Fibroblast of upper back skin (primary cell): ENCODE results near the gene KLHDC7B.

ENCODE experiments used
- DNase-seq: peaks from one replicate; pipeline ENCODE4 v3.0.0-alpha.2; 2013

Gene KLHDC7B

GRCh38 chr22:50548921-50549790, 3.5 kb downstream of the KLHDC7B start:
- DNase-seq: no peak

DNA sequence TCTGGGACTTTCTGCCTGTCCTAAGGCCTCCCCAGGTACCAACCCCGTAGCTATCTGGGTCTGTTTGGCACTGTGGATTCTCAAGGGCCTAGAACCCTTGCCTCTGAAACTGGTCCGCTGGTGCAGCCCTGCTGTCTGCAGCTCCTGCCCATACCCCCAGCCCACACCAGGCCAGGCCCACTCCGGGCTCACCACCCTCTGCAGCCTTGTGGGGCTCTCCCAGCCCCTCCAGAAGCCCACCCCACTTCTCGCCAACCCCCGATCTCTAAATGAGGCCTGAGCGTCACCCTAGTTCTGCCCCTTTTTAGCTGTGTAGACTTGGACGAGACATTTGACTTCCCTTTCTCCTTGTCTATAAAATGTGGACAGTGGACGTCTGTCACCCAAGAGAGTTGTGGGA, 4.7 kb downstream of the KLHDC7B start:
- no peak for DNase-seq

DNA sequence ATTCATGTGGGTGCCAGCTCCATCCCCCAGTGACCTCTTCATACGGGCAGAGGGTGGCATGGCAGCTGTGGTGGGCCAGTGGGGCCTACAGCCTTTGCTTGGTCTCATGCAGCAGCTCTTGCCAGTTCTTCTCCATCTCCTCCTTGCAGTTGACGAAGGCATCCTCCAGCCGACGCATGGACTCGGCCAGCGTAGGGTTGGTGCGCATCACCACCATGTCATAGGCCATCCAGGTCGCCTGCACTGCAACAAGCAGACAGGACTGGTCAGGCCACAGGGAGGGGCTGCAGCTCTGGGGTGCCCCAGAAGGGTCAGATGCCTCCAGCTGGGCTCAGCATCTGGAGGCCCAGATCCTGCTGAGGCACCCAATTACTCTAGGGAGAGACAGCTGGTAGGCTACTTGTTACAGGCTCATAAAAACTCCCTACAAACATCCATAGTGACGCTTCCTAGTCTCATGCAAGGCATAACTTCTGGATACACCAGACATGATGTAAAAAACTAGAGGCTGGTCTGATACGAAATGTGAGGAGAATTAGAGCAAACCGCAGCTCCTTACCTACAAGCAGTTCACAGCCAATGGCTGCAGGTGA, 5.6 kb downstream of the KLHDC7B start:
- no peak for DNase-seq

DNA sequence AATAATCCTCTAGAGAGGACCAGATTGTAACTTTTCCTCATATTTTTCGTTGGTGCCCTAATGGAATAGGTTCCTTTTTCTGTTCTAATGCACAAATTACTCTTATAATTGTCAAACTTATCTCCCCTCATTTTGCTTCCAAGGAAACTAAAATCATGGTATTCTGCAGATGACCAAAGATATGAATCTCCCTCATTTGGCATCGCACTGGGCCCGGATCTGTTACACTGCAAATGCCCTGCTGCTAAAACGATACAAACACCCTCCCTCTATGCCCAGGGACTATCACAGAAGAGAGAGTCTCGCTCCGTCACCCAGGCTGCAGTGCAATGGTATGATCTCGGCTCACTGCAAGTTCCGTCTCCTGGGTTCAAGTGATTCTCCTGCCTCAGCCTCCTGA, 7.6 kb downstream of the KLHDC7B start:
- no peak for DNase-seq

- DNase-seq: no peak
Observed at GRCh38 chr22:50556703-50557102, 11.0 kb downstream of the KLHDC7B start.

DNA sequence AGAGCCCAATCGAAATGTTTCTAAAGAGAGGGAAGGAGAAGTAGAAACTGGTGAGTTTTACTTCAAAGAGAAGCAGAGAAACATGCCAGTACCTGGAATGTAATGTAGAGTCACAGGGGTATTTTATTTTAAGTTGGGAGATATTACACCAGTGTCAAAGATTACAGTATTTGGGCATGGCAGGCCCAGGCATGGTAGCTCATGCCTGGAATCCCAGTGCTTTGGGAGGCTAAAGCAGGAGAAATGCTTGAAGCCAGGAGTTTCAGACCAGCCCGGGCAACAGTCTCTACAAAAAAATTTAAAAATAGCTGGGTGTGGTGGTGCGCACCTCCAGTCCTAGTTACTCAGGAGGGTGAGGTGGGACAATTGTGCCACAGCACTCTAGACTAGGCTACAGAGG, 14.3 kb downstream of the KLHDC7B start:
- DNase-seq: no peak

DNA sequence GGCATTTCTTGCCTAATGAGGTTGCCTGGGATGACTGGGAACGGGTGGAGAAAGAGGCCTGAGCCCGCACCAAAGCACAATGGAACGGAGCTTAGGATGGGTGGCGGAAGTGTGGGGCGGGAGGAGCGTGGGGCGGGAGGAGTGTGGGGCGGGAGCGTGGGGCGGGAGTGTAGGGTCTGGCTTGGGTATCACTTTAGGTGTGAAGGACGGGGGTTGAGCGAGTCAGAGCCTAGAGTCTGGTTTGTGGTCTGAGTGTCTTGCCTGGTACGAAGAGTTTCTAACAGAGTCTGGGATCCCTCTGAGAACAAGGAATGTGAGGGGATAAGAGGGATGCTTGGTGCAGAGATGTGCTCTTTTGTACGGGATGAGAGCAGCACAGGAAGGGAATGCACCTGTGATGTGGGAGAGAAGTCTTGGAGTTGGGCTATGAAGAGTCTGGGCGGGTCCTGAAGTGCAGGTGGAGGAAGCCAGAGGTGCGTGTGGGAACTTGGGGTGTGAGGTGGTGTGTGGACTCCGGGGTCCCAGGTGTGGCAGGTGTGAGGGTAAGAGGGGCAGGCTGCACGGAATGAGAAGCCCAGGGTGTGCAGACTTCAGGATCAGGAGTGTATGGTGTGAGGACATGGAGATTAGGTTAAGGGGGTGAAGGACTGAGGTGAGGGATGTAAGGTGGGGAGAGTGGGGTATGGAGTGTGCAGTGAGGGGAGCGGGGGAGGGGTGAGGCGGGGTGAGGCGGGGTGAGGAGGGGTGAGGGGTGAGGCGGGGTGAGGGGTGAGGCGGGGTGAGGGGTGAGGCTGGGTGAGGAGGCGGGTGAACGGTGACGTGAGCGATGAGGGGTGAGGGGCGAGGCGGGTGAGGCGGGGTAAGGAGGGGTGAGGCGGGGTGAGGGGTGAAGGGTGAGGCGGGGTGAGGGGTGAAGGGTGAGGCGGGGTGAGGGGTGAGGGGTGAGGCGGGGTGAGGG, 16.0 kb downstream of the KLHDC7B start:
- DNase-seq: no peak

DNA sequence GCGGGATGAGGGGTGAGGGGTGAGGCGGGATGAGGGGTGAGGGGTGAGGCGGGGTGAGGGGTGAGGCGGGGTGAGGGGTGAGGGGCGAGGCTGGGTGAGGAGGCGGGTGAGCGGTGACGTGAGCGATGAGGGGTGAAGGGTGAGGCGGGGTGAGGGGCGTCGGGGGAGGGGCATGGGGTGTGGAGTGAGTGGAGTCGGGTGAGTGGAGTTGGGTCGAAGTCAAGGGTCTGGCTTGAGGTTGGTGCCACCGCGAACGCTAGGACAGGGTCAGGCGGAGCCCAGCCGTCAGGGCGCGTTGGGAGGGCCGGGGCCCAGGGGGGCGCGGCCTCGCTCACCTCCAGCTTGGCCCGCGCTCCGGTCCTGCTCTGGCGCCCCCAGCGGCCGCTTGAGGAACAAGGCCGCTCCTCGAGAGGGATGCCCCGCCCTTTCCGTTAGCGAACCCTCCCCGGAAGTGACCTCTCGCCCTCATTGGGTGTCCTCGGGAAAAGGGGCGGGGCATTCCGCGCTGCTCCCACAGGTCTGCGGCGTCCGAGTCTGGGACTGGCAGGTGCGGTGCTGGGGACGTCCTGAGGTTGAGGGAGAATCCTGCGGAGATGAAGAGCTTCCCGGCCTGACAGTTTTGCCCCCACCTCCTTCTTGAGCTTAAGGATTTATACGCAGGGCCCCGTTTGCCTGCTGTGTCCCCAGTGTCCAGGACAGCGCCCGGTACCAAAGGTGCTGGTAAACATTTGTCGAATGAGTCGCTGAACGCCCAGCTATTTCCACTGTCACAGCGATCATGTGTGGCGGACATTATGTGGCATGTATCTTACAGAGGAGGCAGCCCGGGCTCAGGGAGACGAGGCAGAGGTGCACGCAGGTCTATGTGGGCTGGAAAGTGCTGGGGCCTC, 17.1 kb downstream of the KLHDC7B start, which contains the start of gene SYCE3:
SYCE3 (minus strand) TSS at position 397 of the 890 bp plus-strand sequence. CDS start 6,514 bp downstream, outside the sequence.
- peak; percentile 91 for DNase-seq

- DNase-seq: no peak
Observed at GRCh38 chr22:50563413-50564160, 17.9 kb downstream of the KLHDC7B start.

- DNase-seq: no peak
Observed at GRCh38 chr22:50564289-50564688, 18.6 kb downstream of the KLHDC7B start.

- DNase-seq: no peak
Observed at GRCh38 chr22:50567721-50568252, 22.1 kb downstream of the KLHDC7B start.

DNA sequence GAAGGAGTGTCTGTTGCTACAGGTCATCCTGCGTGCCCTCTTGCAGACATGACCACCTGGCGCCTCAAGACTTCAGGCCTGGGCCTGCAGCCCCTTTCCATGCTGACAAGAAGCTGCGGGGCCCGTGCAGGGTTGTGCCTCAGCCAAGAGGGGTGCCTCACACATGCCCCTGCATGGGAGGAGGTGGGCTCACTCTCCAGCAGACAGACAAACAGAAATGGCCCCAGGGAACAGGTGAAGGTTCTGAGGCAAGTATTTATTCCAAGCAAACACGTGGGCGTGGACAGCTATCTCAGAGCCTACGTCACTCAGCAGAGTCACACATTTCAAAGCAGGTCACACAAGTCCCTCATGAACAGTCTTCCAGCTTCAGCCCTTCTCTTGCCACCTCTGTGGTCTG, 22.9 kb downstream of the KLHDC7B start:
- DNase-seq: no peak

DNA sequence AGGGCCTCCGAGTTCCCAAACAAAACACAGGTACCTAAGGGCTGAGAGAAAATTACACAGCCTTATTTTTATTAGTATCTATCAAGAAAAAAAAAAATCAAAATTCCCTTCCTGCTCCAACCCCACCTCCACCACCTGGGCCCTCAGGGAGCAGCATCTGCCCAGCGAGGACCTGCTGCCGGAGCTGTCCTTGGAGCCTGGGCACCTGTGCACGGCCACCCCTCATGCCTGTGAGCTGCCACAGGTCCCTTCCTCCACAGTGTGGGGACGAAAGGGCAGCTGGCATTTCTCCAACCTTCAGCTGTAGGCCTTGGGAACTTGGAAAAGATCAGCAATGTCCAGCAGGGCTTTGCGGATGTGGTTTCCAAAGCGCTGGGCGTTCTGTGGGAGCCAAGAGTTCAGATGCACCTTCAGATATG, 23.4 kb downstream of the KLHDC7B start:
- DNase-seq: no peak

DNA sequence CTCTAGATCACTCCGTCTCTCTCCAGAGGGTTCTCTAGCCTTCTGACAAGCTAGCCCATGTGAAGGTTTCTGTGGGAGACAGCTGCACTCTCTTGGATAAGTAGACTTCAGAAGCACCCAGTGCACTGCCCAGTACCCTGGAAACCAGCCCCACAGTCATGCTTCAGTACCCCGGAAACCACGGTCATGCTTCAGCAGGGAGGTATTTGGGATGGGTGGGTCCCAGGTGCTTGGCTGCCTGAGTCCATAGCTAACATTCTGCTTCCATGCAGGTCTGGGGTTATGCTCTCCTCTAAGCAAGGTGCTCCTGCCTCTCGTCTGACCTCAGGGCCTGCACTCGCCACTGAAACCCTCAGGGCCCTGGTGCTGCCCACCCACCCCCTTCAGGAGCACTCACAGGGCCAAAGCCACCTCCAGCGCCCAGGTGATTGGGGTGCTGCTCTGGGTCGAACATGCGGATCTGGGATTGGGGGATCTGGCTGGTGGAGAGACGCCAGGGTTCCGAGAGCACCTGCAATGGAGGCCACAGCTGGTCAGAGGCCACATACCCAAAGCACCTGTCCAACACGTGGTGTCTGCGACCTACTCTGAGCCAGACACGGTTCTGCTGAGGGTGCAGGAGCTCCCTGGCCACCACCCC, 24.3 kb downstream of the KLHDC7B start:
- DNase-seq: no peak

DNA sequence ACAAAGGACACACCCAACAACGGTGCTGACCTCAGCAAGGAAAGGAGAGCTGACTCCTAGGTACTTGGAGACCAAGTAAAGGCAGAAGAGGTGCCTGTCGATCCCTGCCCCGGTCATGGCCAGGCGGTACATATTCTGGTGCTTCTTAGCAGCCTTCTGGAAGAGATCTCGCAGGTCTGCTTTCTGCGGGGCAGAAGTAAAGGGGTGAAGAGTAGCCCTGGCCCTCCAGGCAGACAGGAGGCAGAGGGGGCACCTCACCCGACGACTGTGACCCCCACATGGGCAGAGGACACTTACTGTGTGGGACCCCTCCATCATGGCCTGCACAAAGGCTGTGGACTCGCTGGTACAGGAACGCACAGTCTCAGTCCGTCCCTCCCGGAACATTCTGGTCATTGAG, 25.2 kb downstream of the KLHDC7B start:
- DNase-seq: no peak

- DNase-seq: no peak
Observed at GRCh38 chr22:50571264-50572175, 25.8 kb downstream of the KLHDC7B start.

- DNase-seq: no peak
Observed at GRCh38 chr22:50572965-50573364, 27.3 kb downstream of the KLHDC7B start.

DNA sequence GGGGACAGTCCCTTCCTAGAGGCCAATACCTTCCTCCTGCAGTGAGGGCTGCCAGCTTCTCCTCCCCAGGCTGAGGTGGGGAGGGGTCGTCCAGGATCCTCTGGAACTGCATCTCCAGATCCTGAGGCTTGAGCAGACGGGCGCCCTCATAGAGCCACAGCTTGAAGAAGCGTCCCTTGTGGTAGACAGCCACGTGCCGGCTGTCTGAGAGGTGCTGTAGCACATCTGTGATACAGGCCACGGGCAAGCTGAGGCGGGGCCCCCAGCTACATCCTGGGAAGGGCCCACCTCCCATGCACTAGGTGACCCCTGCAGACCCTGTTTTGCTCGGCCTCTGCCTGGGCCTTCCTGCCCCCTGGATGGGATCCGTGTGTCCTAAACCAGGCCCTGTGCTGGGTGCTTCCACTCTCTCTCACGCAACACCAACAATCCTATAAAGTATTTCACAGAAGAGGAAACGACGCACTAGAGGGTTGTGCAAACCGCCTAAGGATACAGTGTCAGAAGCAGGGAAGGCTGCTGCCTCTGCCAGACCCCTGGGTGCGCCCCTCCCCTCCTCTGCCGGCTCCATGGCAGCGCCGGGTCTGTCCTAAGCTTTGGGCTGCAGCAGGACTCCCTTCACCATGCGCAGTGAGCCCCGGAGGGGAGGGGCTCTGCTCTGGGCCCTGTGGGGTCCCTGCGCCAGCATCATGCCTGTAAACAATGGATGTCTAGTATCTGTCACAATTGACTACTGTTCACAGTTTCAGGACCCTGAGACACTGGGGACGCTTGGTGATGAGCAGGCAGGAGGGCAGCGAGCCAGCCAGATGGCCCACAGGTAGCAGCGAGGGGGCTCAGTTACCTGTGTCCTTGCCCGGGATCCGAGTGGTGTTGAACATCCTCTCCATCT, 28.0 kb downstream of the KLHDC7B start:
- DNase-seq: no peak
